HG03025 (cell line): ENCODE data around the gene SNTG2.
"Not testable (repeated sequence)": the region's sequence is repeated elsewhere in the genome, so short reads cannot be mapped to it uniquely, and the experiment has no call there.

Experiments used
- ATAC-seq: cut with Tn5 transposase; IDR thresholded peaks from one replicate; pipeline ENCODE4 v1.9.1; 2021; ENCODE audit warnings: mild to moderate bottlenecking, moderate library complexity; ENCODE audit not compliant: unreplicated experiment, low FRiP score

Gene SNTG2

GRCh38 chr2:950080-950966 lies at the start of gene SNTG2:
TSS of gene SNTG2 (plus strand) at chr2:950849. CDS start at chr2:950997, 148 bp downstream.
- no peak for ATAC-seq

GRCh38 chr2:902584-902983 lies 48.1 kb upstream of the SNTG2 start:
- no peak for ATAC-seq

- no peak for ATAC-seq
These were observed 47.3 kb upstream of the SNTG2 start for GRCh38 chr2:903223-903900.

- no peak for ATAC-seq
These were observed 46.2 kb upstream of the SNTG2 start for GRCh38 chr2:904246-905024.

- no peak for ATAC-seq
These were observed 45.4 kb upstream of the SNTG2 start for GRCh38 chr2:905091-905832.

- no peak for ATAC-seq
These were observed 44.9 kb upstream of the SNTG2 start for GRCh38 chr2:905833-906140.

GRCh38 chr2:907706-908105 lies 42.9 kb upstream of the SNTG2 start:
- ATAC-seq, result no peak

GRCh38 chr2:908568-908967 lies 42.1 kb upstream of the SNTG2 start:
- ATAC-seq, result no peak

- not testable (repeated sequence) for ATAC-seq
These were observed 40.8 kb upstream of the SNTG2 start for GRCh38 chr2:909764-910379.

GRCh38 chr2:910698-911097 lies 40.0 kb upstream of the SNTG2 start:
- ATAC-seq, result no peak

GRCh38 chr2:915979-916378 lies 34.7 kb upstream of the SNTG2 start:
- ATAC-seq, result no peak

GRCh38 chr2:916935-917334 lies 33.7 kb upstream of the SNTG2 start:
- no peak for ATAC-seq

GRCh38 chr2:919672-920071 lies 31.0 kb upstream of the SNTG2 start:
- no peak for ATAC-seq

GRCh38 chr2:920573-920972 lies 30.1 kb upstream of the SNTG2 start:
- no peak for ATAC-seq

GRCh38 chr2:920999-921398 lies 29.6 kb upstream of the SNTG2 start:
- no peak for ATAC-seq

GRCh38 chr2:922185-922584 lies 28.5 kb upstream of the SNTG2 start:
- no peak for ATAC-seq

- no peak for ATAC-seq
These were observed 26.6 kb upstream of the SNTG2 start for GRCh38 chr2:923832-924601.

- no peak for ATAC-seq
These were observed 25.9 kb upstream of the SNTG2 start for GRCh38 chr2:924701-925100.

- ATAC-seq, result no peak
These were observed 25.3 kb upstream of the SNTG2 start for GRCh38 chr2:925309-925708.
